GM12874 (cell line): ENCODE data around the gene SIPA1L3.

Experiments used
- TF ChIP-seq, protein P1 (sequence below): IDR thresholded peaks from 2 replicates; pipeline ENCODE4 v1.5.1; 2011; ENCODE audit warnings: low read depth, mild to moderate bottlenecking, control low read depth, low read length, moderate library complexity; ENCODE audit not compliant: insufficient read depth

Gene SIPA1L3

DNA sequence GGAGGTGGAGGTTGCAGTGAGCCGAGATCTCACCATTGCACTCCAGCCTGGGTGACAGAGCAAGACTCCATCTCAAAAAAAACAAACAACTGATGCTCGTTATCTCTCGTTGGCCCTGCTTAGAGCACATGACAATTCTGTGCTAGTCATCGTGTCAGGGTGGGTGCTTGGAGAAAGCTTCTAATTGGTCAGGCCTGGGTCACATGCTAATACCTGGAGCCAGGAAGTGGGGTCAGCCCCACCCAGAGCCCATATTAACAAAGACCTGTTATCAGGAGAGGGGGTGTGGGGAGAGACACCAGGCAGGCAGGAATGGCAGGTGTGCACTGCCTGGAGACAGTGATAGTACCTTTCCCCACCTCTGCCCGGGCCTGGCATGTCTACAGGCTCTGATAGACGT lies 232.1 kb downstream of the SIPA1L3 start:
- TF ChIP-seq, protein P1, sequence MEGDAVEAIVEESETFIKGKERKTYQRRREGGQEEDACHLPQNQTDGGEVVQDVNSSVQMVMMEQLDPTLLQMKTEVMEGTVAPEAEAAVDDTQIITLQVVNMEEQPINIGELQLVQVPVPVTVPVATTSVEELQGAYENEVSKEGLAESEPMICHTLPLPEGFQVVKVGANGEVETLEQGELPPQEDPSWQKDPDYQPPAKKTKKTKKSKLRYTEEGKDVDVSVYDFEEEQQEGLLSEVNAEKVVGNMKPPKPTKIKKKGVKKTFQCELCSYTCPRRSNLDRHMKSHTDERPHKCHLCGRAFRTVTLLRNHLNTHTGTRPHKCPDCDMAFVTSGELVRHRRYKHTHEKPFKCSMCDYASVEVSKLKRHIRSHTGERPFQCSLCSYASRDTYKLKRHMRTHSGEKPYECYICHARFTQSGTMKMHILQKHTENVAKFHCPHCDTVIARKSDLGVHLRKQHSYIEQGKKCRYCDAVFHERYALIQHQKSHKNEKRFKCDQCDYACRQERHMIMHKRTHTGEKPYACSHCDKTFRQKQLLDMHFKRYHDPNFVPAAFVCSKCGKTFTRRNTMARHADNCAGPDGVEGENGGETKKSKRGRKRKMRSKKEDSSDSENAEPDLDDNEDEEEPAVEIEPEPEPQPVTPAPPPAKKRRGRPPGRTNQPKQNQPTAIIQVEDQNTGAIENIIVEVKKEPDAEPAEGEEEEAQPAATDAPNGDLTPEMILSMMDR, result no peak

DNA sequence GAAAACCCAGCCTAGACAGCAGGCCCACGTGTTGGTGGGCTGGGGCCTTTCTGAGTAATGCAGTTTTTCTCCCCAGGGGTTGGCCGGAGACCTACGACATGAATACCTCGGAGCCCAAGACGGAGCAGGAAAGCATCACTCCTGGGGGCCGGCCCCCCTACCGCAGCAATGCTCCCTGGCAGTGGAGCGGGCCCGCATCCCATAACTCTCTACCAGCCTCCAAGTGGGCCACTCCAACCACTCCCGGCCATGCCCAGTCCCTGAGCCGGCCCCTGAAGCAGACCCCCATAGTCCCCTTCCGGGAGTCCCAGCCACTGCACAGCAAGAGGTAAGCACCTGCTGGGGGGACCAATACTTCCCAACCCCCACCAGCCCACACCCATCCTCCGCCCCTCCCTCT lies 234.1 kb downstream of the SIPA1L3 start:
- TF ChIP-seq, protein P1, result no peak

DNA sequence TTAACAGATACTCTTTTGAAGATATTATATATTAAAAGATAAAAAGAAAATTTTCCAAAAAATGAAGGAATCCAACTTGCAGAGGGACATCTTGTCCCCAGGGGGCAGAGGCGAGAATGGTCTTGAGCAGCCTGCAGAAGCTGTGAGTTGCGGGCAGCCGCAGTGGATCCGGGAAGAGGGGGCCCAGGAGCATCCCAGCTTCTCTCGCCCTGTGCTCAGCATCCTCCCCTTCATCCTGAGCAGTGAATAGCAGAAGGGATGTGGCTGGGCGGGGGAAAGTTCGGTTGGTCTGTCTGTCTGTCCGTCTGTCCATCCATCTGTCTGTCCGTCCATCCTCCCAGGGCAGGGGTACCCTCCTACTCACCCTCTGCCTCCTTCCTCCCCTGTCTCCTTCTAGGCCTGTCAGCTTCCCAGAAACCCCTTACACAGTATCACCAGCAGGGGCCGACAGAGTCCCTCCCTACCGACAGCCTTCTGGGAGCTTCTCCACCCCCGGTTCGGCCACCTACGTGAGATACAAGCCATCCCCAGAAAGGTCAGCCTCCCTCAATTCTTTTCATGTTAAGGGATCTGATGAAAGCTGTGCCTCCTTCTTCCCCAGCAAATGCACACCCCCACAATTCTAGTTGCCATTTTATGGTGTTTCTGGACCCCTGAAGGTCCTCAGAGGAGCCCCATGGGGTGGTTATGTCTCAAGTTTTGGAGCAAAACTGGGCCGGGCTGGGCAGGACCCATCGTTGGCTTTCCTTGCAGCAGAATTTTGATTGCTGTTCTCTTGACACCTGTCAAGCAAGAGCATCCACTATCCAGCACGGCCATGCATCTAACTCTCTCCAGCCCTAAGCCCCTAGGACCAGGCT lies 235.4 kb downstream of the SIPA1L3 start:
- TF ChIP-seq, protein P1, result peak; percentile 72

DNA sequence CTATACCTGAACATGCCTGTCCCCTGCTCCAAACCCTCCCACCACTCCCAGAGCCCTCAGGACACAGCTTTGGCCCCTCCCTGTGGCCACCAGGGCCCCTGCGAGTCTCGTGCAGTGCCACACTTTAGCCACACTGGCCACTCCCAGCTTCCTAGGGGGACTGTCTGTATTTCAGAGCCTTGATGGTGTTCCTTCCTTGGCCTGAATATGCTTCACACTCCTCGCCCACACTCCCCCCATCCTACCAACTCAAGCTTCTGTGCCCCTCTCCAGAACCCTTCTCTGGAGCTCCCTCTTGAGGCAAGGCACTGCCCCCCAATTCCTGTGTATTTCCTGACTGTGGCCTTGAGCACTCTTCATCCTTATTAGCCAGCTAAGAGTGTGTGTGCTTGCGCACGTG lies 236.8 kb downstream of the SIPA1L3 start:
- TF ChIP-seq, protein P1, result no peak

DNA sequence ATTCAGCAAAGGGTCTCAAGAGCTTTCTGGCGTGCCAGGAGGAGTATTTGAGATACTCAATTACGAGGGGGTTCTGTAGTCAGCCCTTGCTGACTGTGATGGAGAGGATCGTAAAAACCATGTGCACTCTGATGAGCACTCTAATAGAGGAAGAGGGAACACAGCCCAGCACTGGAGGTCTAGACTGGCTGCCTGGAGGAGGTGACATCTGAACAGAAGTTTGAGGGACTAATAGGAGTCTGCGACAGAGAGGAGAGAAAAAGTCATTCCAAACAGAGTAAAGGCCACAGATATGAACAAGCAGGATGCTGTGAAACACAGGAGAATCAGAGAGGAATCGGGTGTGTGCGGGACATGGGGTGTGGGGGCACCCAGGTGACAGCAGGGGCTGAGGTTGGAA lies 237.7 kb downstream of the SIPA1L3 start:
- TF ChIP-seq, protein P1, result no peak

DNA sequence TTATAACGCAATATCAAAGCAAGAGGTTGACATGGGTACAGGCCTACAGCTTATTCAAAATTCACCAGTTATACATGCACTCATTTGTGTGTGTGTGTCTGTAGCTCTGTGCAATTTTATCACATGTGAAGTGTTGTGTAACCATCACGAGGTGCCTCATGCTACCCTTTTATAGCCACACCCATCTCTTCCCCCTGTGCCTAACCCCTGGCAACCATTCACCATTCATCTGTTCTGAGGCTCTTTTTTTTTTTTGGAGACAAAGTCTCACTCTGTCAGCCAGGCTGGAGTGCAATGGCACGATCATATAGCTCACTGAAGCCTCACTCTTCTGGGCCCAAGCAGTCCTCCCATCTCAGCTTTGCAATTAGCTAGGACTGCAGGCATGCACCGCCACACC lies 238.6 kb downstream of the SIPA1L3 start:
- TF ChIP-seq, protein P1, result no peak

DNA sequence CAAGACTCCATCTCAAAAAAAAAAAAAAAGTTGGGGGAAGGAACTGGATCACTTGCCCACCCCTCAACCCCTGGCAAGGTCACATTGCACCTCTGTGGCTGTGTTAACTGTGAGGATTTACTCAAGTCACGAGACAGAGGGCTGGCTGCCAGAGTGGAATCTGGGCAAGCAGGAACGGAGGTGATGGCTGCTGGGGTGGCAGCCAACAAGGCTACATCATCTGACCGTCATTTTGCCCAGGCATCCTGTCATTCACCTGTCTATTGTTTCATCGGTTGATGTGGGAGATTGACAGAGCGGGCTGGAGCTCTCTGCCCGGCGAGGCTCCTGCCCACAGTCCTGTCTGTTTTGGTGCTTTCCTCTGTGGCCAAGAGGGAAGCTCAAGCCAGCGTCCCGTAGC lies 241.3 kb downstream of the SIPA1L3 start:
- TF ChIP-seq, protein P1, result no peak

DNA sequence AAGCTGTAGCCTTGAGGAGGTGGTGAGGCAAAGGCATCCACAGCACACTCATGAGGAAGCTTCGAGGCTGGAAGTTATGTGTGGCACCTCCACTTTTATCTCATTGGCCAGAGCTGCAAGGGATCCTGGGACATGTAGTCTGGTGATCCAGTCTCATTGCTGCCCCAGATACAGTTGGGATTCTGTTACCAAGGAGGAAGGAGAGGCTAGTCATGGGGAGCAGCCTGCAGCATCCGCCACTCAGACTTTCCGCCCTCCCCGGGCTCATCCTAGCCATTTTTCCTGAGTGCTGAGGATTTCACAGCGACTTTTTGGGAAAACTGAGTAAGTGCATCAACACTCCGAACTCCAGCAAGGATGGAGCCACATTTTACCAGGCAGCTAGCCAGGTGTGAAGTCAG lies 242.7 kb downstream of the SIPA1L3 start:
- TF ChIP-seq, protein P1, result no peak
